ENCODE results near the gene SIX4. TPM values are rescaled to one million over a fixed set of nuclear protein-coding genes. Genes with fewer than 3 reads are reported as not detected.

SIX4 gene
- total and polyA plus RNA-seq, 2 experiments from 2014 or later = 6.2 to 46.9 TPM

DNA sequence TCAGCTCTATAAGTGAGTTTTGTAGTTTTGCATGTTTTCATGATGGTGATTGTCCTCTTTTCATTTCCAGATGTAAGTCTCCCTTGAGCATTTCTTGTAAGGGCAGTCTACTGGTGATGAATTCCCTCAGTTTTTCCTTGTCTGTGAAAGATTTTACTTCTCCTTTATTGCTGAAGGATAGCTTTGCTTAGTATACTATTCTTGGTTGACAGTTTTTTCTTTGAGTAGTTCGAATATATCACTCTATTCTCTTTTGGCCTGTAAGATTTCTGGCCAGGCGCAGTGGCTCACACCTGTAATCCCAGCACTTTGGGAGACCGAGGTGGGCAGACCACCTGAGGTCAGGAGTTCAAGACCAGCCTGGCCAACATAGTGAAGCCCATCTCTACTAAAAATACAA, 23.6 kb downstream of the SIX4 start (continued):
- TF ChIP-seq, protein P1, sequence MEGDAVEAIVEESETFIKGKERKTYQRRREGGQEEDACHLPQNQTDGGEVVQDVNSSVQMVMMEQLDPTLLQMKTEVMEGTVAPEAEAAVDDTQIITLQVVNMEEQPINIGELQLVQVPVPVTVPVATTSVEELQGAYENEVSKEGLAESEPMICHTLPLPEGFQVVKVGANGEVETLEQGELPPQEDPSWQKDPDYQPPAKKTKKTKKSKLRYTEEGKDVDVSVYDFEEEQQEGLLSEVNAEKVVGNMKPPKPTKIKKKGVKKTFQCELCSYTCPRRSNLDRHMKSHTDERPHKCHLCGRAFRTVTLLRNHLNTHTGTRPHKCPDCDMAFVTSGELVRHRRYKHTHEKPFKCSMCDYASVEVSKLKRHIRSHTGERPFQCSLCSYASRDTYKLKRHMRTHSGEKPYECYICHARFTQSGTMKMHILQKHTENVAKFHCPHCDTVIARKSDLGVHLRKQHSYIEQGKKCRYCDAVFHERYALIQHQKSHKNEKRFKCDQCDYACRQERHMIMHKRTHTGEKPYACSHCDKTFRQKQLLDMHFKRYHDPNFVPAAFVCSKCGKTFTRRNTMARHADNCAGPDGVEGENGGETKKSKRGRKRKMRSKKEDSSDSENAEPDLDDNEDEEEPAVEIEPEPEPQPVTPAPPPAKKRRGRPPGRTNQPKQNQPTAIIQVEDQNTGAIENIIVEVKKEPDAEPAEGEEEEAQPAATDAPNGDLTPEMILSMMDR (conservative IDR thresholded peaks at IDR 0.05; ENCODE audit: low read depth in 2 of 2) = no peak
- TF ChIP-seq EZH2 (IDR thresholded peaks at IDR 0.05; ENCODE audit: low read depth, unreplicated experiment) = no peak
- no peak for TF ChIP-seq EZH2phosphoT487 (IDR thresholded peaks at IDR 0.05; ENCODE audit: unreplicated experiment)
- TF ChIP-seq, protein P2, sequence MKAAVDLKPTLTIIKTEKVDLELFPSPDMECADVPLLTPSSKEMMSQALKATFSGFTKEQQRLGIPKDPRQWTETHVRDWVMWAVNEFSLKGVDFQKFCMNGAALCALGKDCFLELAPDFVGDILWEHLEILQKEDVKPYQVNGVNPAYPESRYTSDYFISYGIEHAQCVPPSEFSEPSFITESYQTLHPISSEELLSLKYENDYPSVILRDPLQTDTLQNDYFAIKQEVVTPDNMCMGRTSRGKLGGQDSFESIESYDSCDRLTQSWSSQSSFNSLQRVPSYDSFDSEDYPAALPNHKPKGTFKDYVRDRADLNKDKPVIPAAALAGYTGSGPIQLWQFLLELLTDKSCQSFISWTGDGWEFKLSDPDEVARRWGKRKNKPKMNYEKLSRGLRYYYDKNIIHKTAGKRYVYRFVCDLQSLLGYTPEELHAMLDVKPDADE (IDR thresholded peaks at IDR 0.05) = no peak
- TF ChIP-seq ZNF331 (CRISPR knock-in tag; IDR thresholded peaks at IDR 0.05; ENCODE audit: low read depth) = no peak
- TF ChIP-seq POLR2AphosphoS5 (IDR thresholded peaks at IDR 0.05; ENCODE audit: low read depth) = no peak
- no peak for TF ChIP-seq REST (IDR thresholded peaks at IDR 0.05; ENCODE audit: unreplicated experiment)
- TF ChIP-seq ZNF114 (CRISPR knock-in tag; IDR thresholded peaks at IDR 0.05) = no peak
- TF ChIP-seq STAT1 (IDR thresholded peaks at IDR 0.05; ENCODE audit: unreplicated experiment) = no peak
- TF ChIP-seq NANOG (IDR thresholded peaks at IDR 0.05; ENCODE audit: borderline replicate concordance) = no peak

DNA sequence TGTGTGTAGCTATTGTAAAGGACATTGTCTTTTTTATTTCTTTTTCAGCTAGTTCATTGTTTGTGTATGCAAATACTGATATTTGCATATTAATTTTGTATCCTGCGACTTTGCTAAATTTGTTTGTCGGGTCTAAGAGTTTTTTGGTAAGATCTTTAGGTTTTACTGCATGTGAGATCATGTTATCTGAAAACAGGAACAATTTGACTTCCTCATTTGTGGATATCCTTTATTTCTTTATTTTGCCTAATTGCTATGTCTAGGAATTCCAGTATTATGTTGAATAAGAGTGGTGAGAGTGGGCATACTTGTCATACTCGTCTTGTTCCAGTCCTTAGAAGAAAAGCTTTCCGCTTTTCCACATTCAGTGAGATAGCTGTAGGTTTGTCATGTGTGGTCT, 28.8 kb downstream of the SIX4 start:
- ATAC-seq = no peak
- no peak for DNase-seq (ENCODE audit: low spot score)
- H3K27me3 ChIP-seq (ENCODE audit: insufficient read depth) = no peaks in the 10 kb centered on the region
- H3K27ac ChIP-seq (ENCODE audit: low read depth) = no peak overlapping the region
- no peaks in the 10 kb centered on the region for H3K36me3 ChIP-seq (ENCODE audit: insufficient read depth)
- no peak overlapping the region for H3K4me3 ChIP-seq
- H2AFZ ChIP-seq = no peak overlapping the region
- no peaks in the 10 kb centered on the region for H4K20me1 ChIP-seq (replicated peaks; ENCODE audit: insufficient read depth)
- Mint-ChIP-seq H3K4me3 (no peak overlapping the region), H3K9me3 (peaks cover 10% of the 10 kb centered on the region), H3K36me3 (ENCODE audit: low read depth) (peaks cover 3% of the 10 kb centered on the region; the same call in 1 of the 3 replicates), H3K27ac (no peak overlapping the region), H3K27me3 (ENCODE audit: insufficient read depth, low read depth, poor library complexity) (no peaks in the 10 kb centered on the region), H3K4me1 (peaks cover 5% of the 10 kb centered on the region; the same call in 2 of the 3 replicates)
- H3F3A ChIP-seq (replicated peaks; ENCODE audit: low read depth) = no peaks in the 10 kb centered on the region
- H3K4me1 ChIP-seq (ENCODE audit: insufficient read depth) = no peaks in the 10 kb centered on the region
- H3K4me2 ChIP-seq = no peak overlapping the region
- no peaks in the 10 kb centered on the region for H3K9me2 ChIP-seq (ENCODE audit: insufficient read depth)
- H3K79me2 ChIP-seq (replicated peaks; ENCODE audit: insufficient read depth) = no peaks in the 10 kb centered on the region
- TF ChIP-seq NANOG (IDR thresholded peaks at IDR 0.05; ENCODE audit: borderline replicate concordance) (no peak), REST (IDR thresholded peaks at IDR 0.05; ENCODE audit: unreplicated experiment) (no peak)
